HFF-Myc (cell line): ENCODE data around the gene SETD4.

Source experiments
- DNase-seq: peaks from one replicate; pipeline ENCODE4 v3.0.0-alpha.2; 2011; ENCODE audit warnings: low read depth; ENCODE audit errors: extremely low read depth
- H3K4me3 ChIP-seq: replicated peaks from 2 replicates; pipeline ENCODE4 v1.5.1; 2011; ENCODE audit warnings: low read depth, mild to moderate bottlenecking, control low read depth, low read length
- TF ChIP-seq, protein P1 (sequence below): IDR thresholded peaks from 2 replicates; pipeline ENCODE4 v1.5.1; 2012; ENCODE audit warnings: mild to moderate bottlenecking, low read depth, low read length, control low read depth; ENCODE audit errors: missing control alignments

The SETD4 gene

DNA sequence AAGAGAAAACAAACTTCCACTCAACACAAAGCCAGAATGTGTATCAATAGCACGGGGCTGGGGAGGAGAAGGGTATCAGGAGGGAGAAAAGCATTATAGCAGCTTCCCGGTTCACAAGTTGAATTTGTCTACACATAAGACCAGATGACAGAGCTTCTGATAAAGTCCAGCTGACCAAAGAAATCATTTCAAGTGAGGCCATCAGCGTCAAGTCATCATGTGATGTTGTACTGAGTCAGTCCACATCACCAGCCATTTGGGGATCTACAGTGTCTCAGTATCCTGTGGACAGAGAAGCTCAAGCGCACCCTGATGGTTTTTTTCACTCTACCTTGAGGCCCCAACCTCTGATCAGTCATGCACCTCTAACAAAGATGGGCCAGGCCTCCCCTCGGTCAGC is 33.0 kb downstream of the SETD4 start:
- TF ChIP-seq, protein P1, sequence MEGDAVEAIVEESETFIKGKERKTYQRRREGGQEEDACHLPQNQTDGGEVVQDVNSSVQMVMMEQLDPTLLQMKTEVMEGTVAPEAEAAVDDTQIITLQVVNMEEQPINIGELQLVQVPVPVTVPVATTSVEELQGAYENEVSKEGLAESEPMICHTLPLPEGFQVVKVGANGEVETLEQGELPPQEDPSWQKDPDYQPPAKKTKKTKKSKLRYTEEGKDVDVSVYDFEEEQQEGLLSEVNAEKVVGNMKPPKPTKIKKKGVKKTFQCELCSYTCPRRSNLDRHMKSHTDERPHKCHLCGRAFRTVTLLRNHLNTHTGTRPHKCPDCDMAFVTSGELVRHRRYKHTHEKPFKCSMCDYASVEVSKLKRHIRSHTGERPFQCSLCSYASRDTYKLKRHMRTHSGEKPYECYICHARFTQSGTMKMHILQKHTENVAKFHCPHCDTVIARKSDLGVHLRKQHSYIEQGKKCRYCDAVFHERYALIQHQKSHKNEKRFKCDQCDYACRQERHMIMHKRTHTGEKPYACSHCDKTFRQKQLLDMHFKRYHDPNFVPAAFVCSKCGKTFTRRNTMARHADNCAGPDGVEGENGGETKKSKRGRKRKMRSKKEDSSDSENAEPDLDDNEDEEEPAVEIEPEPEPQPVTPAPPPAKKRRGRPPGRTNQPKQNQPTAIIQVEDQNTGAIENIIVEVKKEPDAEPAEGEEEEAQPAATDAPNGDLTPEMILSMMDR: no peak
- no peak for DNase-seq
- no peak overlapping the region for H3K4me3 ChIP-seq

DNA sequence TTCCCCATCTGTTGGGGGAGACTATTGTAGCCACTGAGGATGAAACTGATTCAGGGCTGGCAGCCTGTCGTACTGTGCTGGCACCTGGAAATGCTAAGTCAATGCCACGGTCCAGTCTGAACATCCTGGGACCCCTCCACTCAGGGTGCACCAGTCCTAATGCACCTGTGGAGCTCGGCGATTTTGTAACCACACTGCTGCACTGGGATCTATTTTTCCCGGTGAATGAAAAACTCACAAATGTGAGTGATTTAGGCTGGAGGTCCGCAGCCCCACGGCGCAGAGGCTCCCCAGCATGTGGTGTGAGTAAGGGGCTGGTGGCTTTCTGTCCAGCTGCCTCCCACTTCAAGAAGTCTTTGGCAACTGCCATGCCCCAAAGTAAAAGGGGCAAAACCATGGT is 35.5 kb downstream of the SETD4 start:
- no peak overlapping the region for H3K4me3 ChIP-seq
- TF ChIP-seq, protein P1: no peak
- no peak for DNase-seq

DNA sequence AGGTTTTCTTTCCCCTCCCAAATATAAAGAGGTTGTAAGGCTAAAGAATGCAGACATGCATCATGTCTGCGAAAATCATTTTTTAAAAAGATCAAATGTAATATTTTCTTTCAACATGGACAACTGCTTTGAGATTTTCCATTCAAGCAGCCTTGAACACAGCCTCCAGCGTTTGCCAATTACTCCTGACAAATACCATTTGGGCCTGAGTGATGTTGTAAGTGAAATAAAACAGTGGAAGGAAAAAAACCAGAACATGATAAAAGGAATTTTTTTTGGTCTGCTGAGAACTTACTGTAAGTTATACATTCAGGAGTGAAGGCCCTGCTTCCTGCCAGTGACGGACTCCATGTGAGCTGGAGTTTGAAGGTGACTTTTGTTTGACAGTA is 37.2 kb downstream of the SETD4 start:
- TF ChIP-seq, protein P1: no peak
- H3K4me3 ChIP-seq: no peak overlapping the region
- no peak for DNase-seq

DNA sequence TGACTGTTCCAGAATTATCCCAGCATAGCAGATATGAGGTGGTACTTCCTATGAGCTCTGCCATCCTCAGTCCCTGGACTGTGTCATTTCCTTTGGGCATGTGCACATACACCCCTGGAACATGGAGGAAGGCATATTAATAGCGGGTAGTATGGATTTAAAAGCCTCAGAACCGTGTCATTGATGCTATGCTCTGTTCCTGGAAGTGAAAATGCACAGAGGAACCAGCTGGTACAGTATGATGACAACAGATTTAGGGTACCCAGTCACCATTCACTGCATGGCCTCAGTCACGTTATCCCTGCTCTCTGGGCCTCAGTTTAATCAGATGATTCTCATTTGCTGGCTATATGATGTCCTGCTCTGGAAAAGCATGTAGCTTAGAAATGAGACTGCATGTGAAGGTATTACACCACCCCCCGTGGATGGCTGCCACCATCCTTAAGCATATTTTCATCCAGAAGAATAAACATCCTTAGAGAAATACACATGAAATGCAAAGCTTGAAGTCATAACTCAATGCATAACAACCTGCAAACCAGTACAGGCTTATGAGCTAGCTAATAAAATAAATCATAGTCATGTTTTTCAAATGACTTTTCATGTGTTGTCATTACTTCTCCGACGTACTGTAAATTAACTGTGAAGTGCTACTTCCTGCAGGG is 37.8 kb downstream of the SETD4 start:
- no peak for DNase-seq
- TF ChIP-seq, protein P1: no peak
- no peak overlapping the region for H3K4me3 ChIP-seq

DNA sequence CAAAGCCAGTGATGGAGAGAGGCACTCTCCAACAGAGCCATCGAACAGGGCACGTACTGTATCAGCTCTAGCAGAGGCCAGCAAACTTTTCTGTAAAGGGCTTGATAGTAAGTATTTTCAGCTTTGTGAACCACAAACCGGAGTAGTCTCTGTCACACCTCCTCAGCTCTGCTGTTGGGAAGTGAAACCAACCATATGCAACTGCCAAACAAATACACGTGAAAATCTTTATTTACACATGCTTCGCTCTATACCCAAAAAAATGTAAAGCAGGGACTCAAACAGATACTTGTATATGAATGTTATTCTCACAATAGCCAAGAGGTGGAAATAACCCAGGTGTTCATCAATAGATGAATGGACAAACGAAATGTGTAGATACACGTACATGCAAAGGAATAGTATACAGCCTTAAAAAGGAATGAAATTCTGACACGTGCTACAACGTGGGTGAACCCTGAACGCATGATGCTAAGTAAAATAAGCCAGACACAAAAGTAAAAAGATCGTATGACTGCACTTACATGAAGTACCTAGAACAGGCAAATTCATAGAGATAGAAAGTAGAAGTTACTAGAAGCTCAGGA is 39.0 kb downstream of the SETD4 start:
- TF ChIP-seq, protein P1: no peak
- H3K4me3 ChIP-seq: no peak overlapping the region
- DNase-seq: no peak

DNA sequence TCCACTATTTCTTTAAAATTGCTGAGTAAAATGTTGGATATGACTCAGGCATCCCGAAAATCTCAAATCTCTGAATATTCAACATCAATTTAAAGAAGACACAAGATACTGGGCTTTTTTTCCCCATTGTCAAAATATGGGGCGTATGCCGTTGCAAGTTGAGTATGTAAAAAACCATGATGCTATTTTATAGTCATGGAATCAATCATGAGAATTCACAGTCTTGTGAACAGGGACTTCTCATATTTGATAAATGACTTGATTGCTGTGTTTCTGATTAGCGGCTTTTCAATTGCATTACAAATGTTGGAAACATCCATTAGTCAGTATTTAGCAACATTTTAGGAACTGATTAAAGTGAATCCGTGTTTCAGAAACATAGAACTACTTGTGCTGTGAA is 45.3 kb downstream of the SETD4 start:
- DNase-seq: no peak
- TF ChIP-seq, protein P1: no peak
- H3K4me3 ChIP-seq: no peak overlapping the region
